A673 (cell line): ENCODE data around the gene ZFPL1. TPM values are rescaled to one million over a fixed set of nuclear protein-coding genes. Genes with fewer than 3 reads are reported as not detected.

Source experiments
- BruUV-seq: library from RNA; stranded (reverse); fragments of 400-500 nt; replicated peaks from 2 replicates; lab custom pipeline; 2021; lab: Mats Ljungman, UMichigan
- CTCF ChIA-PET: fragments of 300-600 bp; sonication (Branson Sonifier 250); formaldehyde crosslinking; loops from one replicate; lab custom pipeline; 2022; ENCODE audit warnings: antibody characterized with exemption; lab: Charles Lee
- POLR2A ChIA-PET: fragments of 300-600 bp; sonication (Branson Sonifier 250); formaldehyde crosslinking; loops from one replicate; lab custom pipeline; 2022; ENCODE audit warnings: antibody characterized with exemption; ENCODE audit not compliant: low non-redundant PET; lab: Charles Lee
- DNase-seq: peaks from one replicate; pipeline ENCODE4 v3.0.0-alpha.2; 2015; ENCODE audit warnings: low spot score
- H3K27ac ChIP-seq: fragments of 200-600 bp; sonication (generic); 2 replicates; pipeline ENCODE4 v1.5.1; 2016; ENCODE audit warnings: mixed run types, low read depth, mild to moderate bottlenecking, mixed read lengths, antibody characterized with exemption, low read length; ENCODE audit not compliant: poor library complexity, severe bottlenecking
- H3K27me3 ChIP-seq: fragments of 200-600 bp; sonication (generic); replicated peaks from 2 replicates; pipeline ENCODE4 v1.6.1; 2017; ENCODE audit warnings: mixed run types, low read depth, mild to moderate bottlenecking, mixed read lengths, antibody characterized with exemption, low read length; ENCODE audit not compliant: insufficient read depth, poor library complexity
- H3K36me3 ChIP-seq: fragments of 200-600 bp; sonication (generic); 2 replicates; pipeline ENCODE4 v1.6.1; 2016; ENCODE audit warnings: mixed run types, mild to moderate bottlenecking, mixed read lengths, antibody characterized with exemption, low read length; ENCODE audit not compliant: insufficient read depth, poor library complexity, severe bottlenecking
- H3K4me1 ChIP-seq: fragments of 200-600 bp; sonication (generic); 2 replicates; pipeline ENCODE4 v1.6.1; 2017; ENCODE audit warnings: mixed run types, mild to moderate bottlenecking, mixed read lengths, antibody characterized with exemption, low read length; ENCODE audit not compliant: insufficient read depth, poor library complexity, severe bottlenecking
- H3K4me3 ChIP-seq: fragments of 200-600 bp; sonication (generic); 2 replicates; pipeline ENCODE4 v1.5.1; 2016; ENCODE audit warnings: low read depth, mixed run types, mild to moderate bottlenecking, mixed read lengths, low read length; ENCODE audit not compliant: poor library complexity, severe bottlenecking
- H3K9me3 ChIP-seq: fragments of 200-600 bp; sonication (generic); 2 replicates; pipeline ENCODE4 v1.6.1; 2016; ENCODE audit warnings: mixed run types, low read depth, mild to moderate bottlenecking, mixed read lengths, antibody characterized with exemption, low read length; ENCODE audit not compliant: poor library complexity, severe bottlenecking
- CTCF ChIP-seq: fragments of 300-800, 200-600 bp; sonication (generic); conservative IDR thresholded peaks from 2 replicates; pipeline ENCODE4 v1.5.1; 2017; ENCODE audit warnings: low read depth, mild to moderate bottlenecking, antibody characterized with exemption, low read length, moderate library complexity, mixed read lengths
- EZH2 ChIP-seq: fragments of 200-600 bp; sonication (generic); IDR thresholded peaks from 2 replicates; pipeline ENCODE4 v1.6.1; 2017; ENCODE audit warnings: borderline replicate concordance, low read depth, mild to moderate bottlenecking, mixed read lengths, antibody characterized with exemption, low read length; ENCODE audit not compliant: poor library complexity, severe bottlenecking
- intact Hi-C: fragments of 100-400 bp; cut with micrococcal nuclease; formaldehyde crosslinking; loops from one replicate; pipeline ENCODE4 v1.10.0; 2022; ENCODE audit not compliant: unreplicated experiment
- total RNA-seq: library from RNA; stranded (reverse); gene quantifications from 2 replicates; pipeline ENCODE4 v1.2.3, GENCODE V29; 2021

Gene ZFPL1
- total RNA-seq, 1 experiment from 2014 or later = 46.6 TPM

- H3K27ac ChIP-seq = no peak overlapping the region
- CTCF ChIA-PET = no interaction called here
- no peaks in the 10 kb centered on the region for H3K4me1 ChIP-seq
- no peaks in the 10 kb centered on the region for H3K9me3 ChIP-seq
- H3K4me3 ChIP-seq = no peak overlapping the region
- no peaks in the 10 kb centered on the region for H3K27me3 ChIP-seq
- no TSS peak for BruUV-seq
- TF ChIP-seq EZH2 (no peak), CTCF (no peak)
- no peaks in the 10 kb centered on the region for H3K36me3 ChIP-seq
- no peak for DNase-seq
- intact Hi-C loops = no loop called here
- POLR2A ChIA-PET = no interaction called here
Observed at GRCh38 chr11:65059523-65059922, 24.5 kb upstream of the ZFPL1 start.

GRCh38 chr11:65059959-65060824 is 23.8 kb upstream of the ZFPL1 start:
- Histone ChIP-seq H3K36me3 (no peaks in the 10 kb centered on the region), H3K27me3 (no peaks in the 10 kb centered on the region), H3K9me3 (no peaks in the 10 kb centered on the region), H3K4me1 (no peaks in the 10 kb centered on the region), H3K4me3 (no peak overlapping the region), H3K27ac (no peak overlapping the region)
- ChIA-PET POLR2A (no interaction called here), CTCF (no interaction called here)
- TF ChIP-seq CTCF (no peak), EZH2 (no peak)
- BruUV-seq = no TSS peak
- no peak for DNase-seq
- intact Hi-C loops = no loop called here

GRCh38 chr11:65060913-65061408 is 23.1 kb upstream of the ZFPL1 start:
- intact Hi-C loops = no loop called here
- ChIA-PET POLR2A (no interaction called here), CTCF (no interaction called here)
- DNase-seq = peak; percentile 25
- Histone ChIP-seq H3K4me3 (no peak overlapping the region), H3K27ac (no peak overlapping the region), H3K4me1 (no peaks in the 10 kb centered on the region), H3K9me3 (no peaks in the 10 kb centered on the region), H3K27me3 (no peaks in the 10 kb centered on the region), H3K36me3 (no peaks in the 10 kb centered on the region)
- TF ChIP-seq EZH2 (no peak), CTCF (no peak; the same call in 1 of the 2 replicates)
- no TSS peak for BruUV-seq
